RWPE2 (cell line): Measurements from ENCODE around the gene SEC14L5.

Source experiments
- ATAC-seq: fragments of 200-7000 bp; cut with Tn5 transposase; 3 replicates; pipeline ENCODE4 v1.9.1; 2021; ENCODE audit warnings: low read depth
- DNase-seq: peaks from one replicate; pipeline ENCODE4 v3.0.0-alpha.2; 2020; ENCODE audit warnings: low spot score
- H3K27ac ChIP-seq: fragments of 450-650 bp; 2 replicates; pipeline ENCODE4 v1.5.1; 2017; ENCODE audit warnings: mild to moderate bottlenecking; ENCODE audit not compliant: poor library complexity, severe bottlenecking
- H3K27me3 ChIP-seq: fragments of 250-450 bp; sonication (Bioruptor Pico); 2 replicates; pipeline ENCODE4 v1.5.1; 2021; ENCODE audit warnings: mild to moderate bottlenecking, moderate library complexity; ENCODE audit not compliant: insufficient read depth, poor library complexity, severe bottlenecking
- H3K36me3 ChIP-seq: fragments of 250-450 bp; sonication (Bioruptor Pico); 2 replicates; pipeline ENCODE4 v1.5.1; 2020; ENCODE audit warnings: low read depth, mild to moderate bottlenecking, moderate library complexity
- H3K4me1 ChIP-seq: fragments of 250-450 bp; sonication (Bioruptor Pico); 2 replicates; pipeline ENCODE4 v1.5.1; 2021; ENCODE audit warnings: mild to moderate bottlenecking, moderate library complexity; ENCODE audit not compliant: insufficient read depth, poor library complexity, severe bottlenecking
- H3K4me3 ChIP-seq: fragments of 250-450 bp; sonication (Bioruptor Pico); 2 replicates; pipeline ENCODE4 v1.5.1; 2021; ENCODE audit warnings: mild to moderate bottlenecking, moderate library complexity; ENCODE audit not compliant: severe bottlenecking
- H3K9me3 ChIP-seq: fragments of 250-450 bp; sonication (Bioruptor Pico); 2 replicates; pipeline ENCODE4 v1.5.1; 2021; ENCODE audit warnings: mild to moderate bottlenecking, moderate library complexity; ENCODE audit not compliant: severe bottlenecking
- CTCF ChIP-seq: fragments of 450-650 bp; IDR thresholded peaks from one replicate; pipeline ENCODE4 v1.5.1; 2017; ENCODE audit warnings: mild to moderate bottlenecking, moderate library complexity; ENCODE audit not compliant: poor library complexity, severe bottlenecking

SEC14L5 gene

GRCh38 chr16:4968879-4969483 lies 10.9 kb downstream of the SEC14L5 start:
- no peak overlapping the region for H3K27ac ChIP-seq
- ATAC-seq = no peak

GRCh38 chr16:4970010-4970409 lies 11.9 kb downstream of the SEC14L5 start:
- DNase-seq (no peak), ATAC-seq (no peak)
- Histone ChIP-seq H3K4me3 (no peak overlapping the region), H3K36me3 (no peaks in the 10 kb centered on the region), H3K27me3 (no peaks in the 10 kb centered on the region), H3K4me1 (no peaks in the 10 kb centered on the region), H3K27ac (no peak overlapping the region), H3K9me3 (no peaks in the 10 kb centered on the region)
- TF ChIP-seq CTCF = no peak

More at GRCh38 chr16:4968879-4969483, 10.9 kb downstream of the SEC14L5 start:
- no peak for DNase-seq
- no peak overlapping the region for H3K4me3 ChIP-seq
- H3K4me1 ChIP-seq = no peaks in the 10 kb centered on the region
- H3K9me3 ChIP-seq = no peaks in the 10 kb centered on the region
- no peaks in the 10 kb centered on the region for H3K36me3 ChIP-seq
- no peak for TF ChIP-seq CTCF
- H3K27me3 ChIP-seq = no peaks in the 10 kb centered on the region

DNA sequence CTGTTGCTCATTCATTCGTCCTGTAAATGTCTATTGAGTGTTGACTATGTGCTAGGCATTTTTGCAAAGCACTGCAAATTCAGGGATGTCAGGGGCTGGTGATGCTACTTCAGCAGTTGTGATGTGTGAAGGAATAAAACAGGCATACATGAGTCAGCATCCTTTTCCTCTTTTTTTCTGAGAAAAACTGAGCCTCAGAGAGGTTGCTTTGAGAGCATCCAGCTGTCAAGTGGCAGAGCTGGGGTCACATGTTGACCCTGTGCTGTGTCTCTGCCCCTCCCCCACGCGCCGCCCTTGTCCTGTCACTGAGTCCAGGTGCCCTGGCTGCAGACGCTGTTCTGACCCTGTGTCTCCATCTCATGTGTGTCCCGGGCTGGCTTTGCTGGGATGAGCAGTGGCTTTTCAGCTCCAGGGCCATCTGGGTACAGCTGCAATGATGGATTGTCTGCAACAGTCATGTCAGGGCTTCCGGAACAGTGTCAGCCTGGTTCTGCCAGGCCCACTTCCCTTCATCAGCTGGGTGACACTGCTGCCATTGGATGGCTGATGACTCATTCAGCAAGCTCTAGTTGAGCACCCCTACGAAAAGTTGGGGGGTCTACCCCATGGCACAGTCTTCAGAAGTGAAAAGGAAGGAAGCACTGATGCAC lies 14.9 kb downstream of the SEC14L5 start:
- Histone ChIP-seq H3K9me3 (no peaks in the 10 kb centered on the region), H3K27ac (no peak overlapping the region), H3K36me3 (no peaks in the 10 kb centered on the region), H3K4me1 (no peaks in the 10 kb centered on the region), H3K4me3 (no peak overlapping the region), H3K27me3 (no peaks in the 10 kb centered on the region)
- no peak for TF ChIP-seq CTCF
- no peak for DNase-seq
- ATAC-seq = no peak

DNA sequence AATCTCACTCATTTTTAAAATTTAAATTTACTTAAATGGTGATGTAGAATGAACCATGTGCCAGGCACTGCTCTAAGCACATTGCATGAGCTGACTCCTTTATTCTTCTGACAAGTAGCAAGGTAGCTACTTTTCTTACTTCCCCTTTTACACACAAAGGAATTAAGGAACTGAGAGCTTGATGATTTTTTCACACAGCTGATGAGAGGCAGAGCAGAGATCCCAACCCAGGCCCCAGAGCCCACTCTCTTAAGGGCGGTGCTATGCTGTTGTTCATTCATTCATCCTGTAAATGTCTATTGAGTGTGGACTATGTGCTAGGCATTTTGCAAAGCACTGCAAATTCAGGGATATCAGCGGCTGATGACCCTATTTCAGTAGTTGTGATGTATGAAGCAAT lies 17.9 kb downstream of the SEC14L5 start:
- no peaks in the 10 kb centered on the region for H3K36me3 ChIP-seq
- no peak for DNase-seq
- no peaks in the 10 kb centered on the region for H3K4me1 ChIP-seq
- TF ChIP-seq CTCF = no peak
- no peaks in the 10 kb centered on the region for H3K9me3 ChIP-seq
- no peak overlapping the region for H3K27ac ChIP-seq
- no peak overlapping the region for H3K4me3 ChIP-seq
- no peaks in the 10 kb centered on the region for H3K27me3 ChIP-seq
- ATAC-seq = no peak

DNA sequence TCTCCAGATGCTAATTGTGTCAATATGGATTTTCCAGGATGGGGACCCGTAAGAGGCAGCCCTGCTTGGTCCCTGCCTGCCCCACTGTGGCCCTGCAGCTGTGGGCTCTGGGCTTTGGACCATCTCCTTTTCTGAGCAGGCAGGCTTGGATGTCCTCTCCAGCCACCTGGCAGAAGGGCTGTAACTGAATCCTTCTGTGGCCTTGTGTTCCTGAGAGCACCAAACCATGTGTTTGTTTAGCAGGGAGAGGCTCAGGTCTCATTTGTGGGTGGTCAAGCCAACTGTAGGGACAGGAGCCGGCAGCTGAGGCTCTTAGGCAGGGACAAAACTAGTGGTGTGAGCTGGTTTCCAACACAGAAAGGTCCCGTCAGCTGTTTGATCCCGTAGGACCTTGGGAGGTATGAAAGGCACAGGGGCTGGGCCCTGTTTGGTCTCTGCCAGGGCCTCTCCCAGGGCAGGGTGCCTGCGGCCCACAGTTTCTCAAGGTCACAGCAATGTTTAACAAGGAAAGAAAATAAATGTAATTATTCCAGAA lies 18.5 kb downstream of the SEC14L5 start:
- Histone ChIP-seq H3K27me3 (no peaks in the 10 kb centered on the region), H3K27ac (no peak overlapping the region), H3K4me3 (no peak overlapping the region), H3K4me1 (no peaks in the 10 kb centered on the region), H3K36me3 (no peaks in the 10 kb centered on the region), H3K9me3 (no peaks in the 10 kb centered on the region)
- no peak for TF ChIP-seq CTCF
- ATAC-seq (no peak), DNase-seq (no peak)
